Endothelial cell of umbilical vein (primary cell): Measurements from ENCODE around the gene SPAG16. TPM values are rescaled to one million over a fixed set of nuclear protein-coding genes. Genes with fewer than 3 reads are reported as not detected.

Source experiments
- BruUV-seq: library from RNA; stranded (reverse); fragments of 400-500 nt; replicated peaks from 2 replicates; lab custom pipeline; 2021; lab: Mats Ljungman, UMichigan
- CTCF ChIA-PET: fragments of 300-600, 350-600 bp; sonication (Branson Sonifier 250); formaldehyde crosslinking; loops from one replicate; lab custom pipeline; 2021; ENCODE audit warnings: antibody characterized with exemption, inconsistent platforms; lab: Charles Lee
- POLR2A ChIA-PET: fragments of 300-600, 350-600 bp; sonication (Branson Sonifier 250); formaldehyde crosslinking; loops from one replicate; lab custom pipeline; 2021; ENCODE audit warnings: antibody characterized with exemption, inconsistent platforms; lab: Charles Lee
- DNase-seq: peaks from one replicate; pipeline ENCODE4 v3.0.0-alpha.2; 2011; ENCODE audit warnings: low read depth, low spot score
- FAIRE-seq: peaks from 2 replicates; lab custom pipeline; 2011; peaks lifted over from hg19 to GRCh38; lab: Jason Lieb, UNC
- H2AFZ ChIP-seq: 2 replicates; pipeline ENCODE4 v1.6.0; 2012; ENCODE audit warnings: low read depth, low read length, control low read depth, inconsistent platforms
- H3K27ac ChIP-seq: 2 replicates; pipeline ENCODE4 v1.5.1; 2011; ENCODE audit warnings: low read depth, mild to moderate bottlenecking, control low read depth, low read length, moderate library complexity; ENCODE audit not compliant: insufficient read depth
- H3K27me3 ChIP-seq, 2 experiments: 2 replicates each; pipeline versions ENCODE4 v1.6.0 to v1.6.1; 2011; ENCODE audit warnings: low read length in 2 of 2, mixed read lengths in 1 of 2; ENCODE audit not compliant: control insufficient read depth in 2 of 2, insufficient read depth in 2 of 2
- H3K36me3 ChIP-seq, 2 experiments: 2 replicates in 1 of 2; 3 replicates in 1 of 2; pipeline ENCODE4 v1.5.1; 2011; ENCODE audit warnings: low read length in 2 of 2, mild to moderate bottlenecking in 1 of 2, moderate library complexity in 1 of 2; ENCODE audit not compliant: control insufficient read depth in 2 of 2, insufficient read depth in 2 of 2; ENCODE audit errors: extremely low read depth in 1 of 2
- H3K4me1 ChIP-seq: 3 replicates; pipeline ENCODE4 v1.5.1; 2011; ENCODE audit warnings: mild to moderate bottlenecking, low read length; ENCODE audit not compliant: control insufficient read depth, insufficient read depth; ENCODE audit errors: extremely low read depth
- H3K4me2 ChIP-seq: 2 replicates; pipeline ENCODE4 v1.6.1; 2011; ENCODE audit warnings: low read length, control low read depth, mixed read lengths; ENCODE audit not compliant: insufficient read depth
- H3K4me3 ChIP-seq, 3 experiments: fragments of 200-600 bp in 1 of 3; sonication (generic), shearing (Covaris generic) in 1 of 3; replicated peaks in 1 of 3; 2 replicates each; pipeline ENCODE4 v1.5.1; 2011 to 2016; ENCODE audit warnings: control low read depth in 3 of 3, low read length in 3 of 3, mild to moderate bottlenecking in 2 of 3, inconsistent platforms in 1 of 3, low read depth in 1 of 3, moderate library complexity in 1 of 3; ENCODE audit not compliant: insufficient read depth in 1 of 3
- H3K79me2 ChIP-seq: 2 replicates; pipeline ENCODE4 v1.6.0; 2012; ENCODE audit warnings: low read length, inconsistent platforms; ENCODE audit not compliant: control insufficient read depth, insufficient read depth
- H3K9ac ChIP-seq: replicated peaks from 2 replicates; pipeline ENCODE3; 2011; ENCODE audit warnings: low read length, control low read depth; ENCODE audit not compliant: insufficient read depth; ENCODE audit errors: extremely low read depth
- H3K9me1 ChIP-seq: replicated peaks from 3 replicates; pipeline ENCODE4 v1.6.0; 2011; ENCODE audit warnings: mild to moderate bottlenecking, low read length; ENCODE audit not compliant: control insufficient read depth, insufficient read depth; ENCODE audit errors: extremely low read depth
- H3K9me3 ChIP-seq: replicated peaks from 2 replicates; pipeline ENCODE4 v1.5.1; 2012; ENCODE audit warnings: low read length, inconsistent platforms; ENCODE audit not compliant: control insufficient read depth, insufficient read depth
- H4K20me1 ChIP-seq: replicated peaks from 2 replicates; pipeline ENCODE3; 2011; ENCODE audit warnings: mild to moderate bottlenecking, low read length; ENCODE audit not compliant: control insufficient read depth, insufficient read depth; ENCODE audit errors: extremely low read depth
- CTCF ChIP-seq, 2 donors: IDR thresholded peaks; 1 replicate in 1 of 2; 2 replicates in 1 of 2; pipeline ENCODE4 v1.5.1; 2011; ENCODE audit warnings: low read length in 2 of 2, mild to moderate bottlenecking in 2 of 2, moderate library complexity in 2 of 2, control low read depth in 1 of 2, inconsistent platforms in 1 of 2, low read depth in 1 of 2; ENCODE audit not compliant: insufficient read depth in 1 of 2; ENCODE audit errors: extremely low read depth in 1 of 2
- EZH2 ChIP-seq: IDR thresholded peaks from 2 replicates; pipeline ENCODE4 v1.6.1; 2012; ENCODE audit warnings: borderline replicate concordance, low read depth, mild to moderate bottlenecking, moderate library complexity, low read length, inconsistent platforms; ENCODE audit not compliant: severe bottlenecking
- FOS ChIP-seq: IDR thresholded peaks from 2 replicates; pipeline ENCODE4 v1.6.1; 2011; ENCODE audit warnings: mild to moderate bottlenecking, low read length, moderate library complexity, borderline replicate concordance; ENCODE audit not compliant: insufficient read depth
- GATA2 ChIP-seq: IDR thresholded peaks from 2 replicates; pipeline ENCODE4 v1.7.0; 2011; ENCODE audit warnings: low read depth, mild to moderate bottlenecking, moderate library complexity, mixed read lengths, low read length; ENCODE audit not compliant: insufficient read length, insufficient read depth
- JUN ChIP-seq: IDR thresholded peaks from 2 replicates; pipeline ENCODE4 v1.6.1; 2011; ENCODE audit warnings: borderline replicate concordance, low read depth; ENCODE audit not compliant: insufficient read length, insufficient read depth
- MYC ChIP-seq: IDR thresholded peaks from one replicate; pipeline ENCODE4 v1.6.1; 2011; ENCODE audit warnings: mild to moderate bottlenecking, low read depth, low read length
- POLR2A ChIP-seq: IDR thresholded peaks from 2 replicates; pipeline ENCODE4 v1.6.1; 2012; ENCODE audit warnings: low read depth, mild to moderate bottlenecking, control low read depth, low read length
- dilution Hi-C: fragments of 300-500 bp; cut with MboI; formaldehyde crosslinking; loops from one replicate; pipeline ENCODE4 v1.15.0; 2019; ENCODE audit warnings: low sequenced_read_pairs; ENCODE audit not compliant: extremely low pct_ligation_motif_present
- intact Hi-C: fragments of 100-400 bp; cut with micrococcal nuclease; formaldehyde crosslinking; loops from one replicate; pipeline ENCODE4 v1.10.0; 2022
- polyA plus RNA-seq, 4 experiments: library from polyadenylated mRNA; depleted of rRNA in 3 of 4; stranded (reverse) in 3 of 4; unstranded in 1 of 4; fragments of >200 nt; gene quantifications; 2 replicates each; pipeline versions ENCODE4 v1.2.1 to v1.2.3, GENCODE V29; 2011 to 2012; ENCODE audit warnings: missing spikeins in 1 of 4
- total RNA-seq: library from RNA; stranded (reverse); gene quantifications from 2 replicates; pipeline ENCODE4 v1.2.3, GENCODE V29; 2021
- TF ChIP-seq, protein P1 (sequence below): IDR thresholded peaks from 2 replicates; pipeline ENCODE4 v1.6.1; 2011; ENCODE audit not compliant: insufficient read depth, insufficient read length

SPAG16 gene
- total and polyA plus RNA-seq, 2 donors (not counting 3 experiments of a cell fraction or from before 2014, with no cell fraction given): 4.0 to 7.7 TPM

- peaks cover 0 to 3% of the 10 kb centered on the region in 2 experiments for H3K27me3 ChIP-seq
- H3K9ac ChIP-seq: no peak overlapping the region
- no peaks in the 10 kb centered on the region for H4K20me1 ChIP-seq
- no TSS peak for BruUV-seq
- intact Hi-C loops: loop anchor here (1.0 to 5.0 kb wide), 4 partner anchors 555 to 1751 kb away; no protein-coding TSS in a partner anchor
- H3K27ac ChIP-seq: no peak overlapping the region
- H3K9me3 ChIP-seq: no peaks in the 10 kb centered on the region
- FAIRE-seq: peak; percentile 70
- H3K4me1 ChIP-seq: no peaks in the 10 kb centered on the region
- H3K36me3 ChIP-seq: no peaks in the 10 kb centered on the region
- TF ChIP-seq MYC (no peak), CTCF (IDR thresholded peaks at IDR 0.05; ENCODE audit: extremely low read depth in 1 of 2, insufficient read depth in 1 of 2, low read depth in 1 of 2, low read length in 2 of 2) (peak; percentile 33 to 35), JUN (no peak)
- H3K4me3 ChIP-seq: no peak overlapping the region
- H2AFZ ChIP-seq: peak overlapping the region; percentile 61
- H3K9me1 ChIP-seq: no peaks in the 10 kb centered on the region
- H3K4me2 ChIP-seq: no peak overlapping the region
- no peaks in the 10 kb centered on the region for H3K79me2 ChIP-seq
- ChIA-PET CTCF (interaction anchor here (1.0 to 1.8 kb wide), 13 partner anchors 8 to 1749 kb away, joined by 3 to 22 read pairs (median 4); partner anchors contain the start of gene BARD1), POLR2A (no interaction called here)
- DNase-seq: peak; percentile 70
- dilution Hi-C loops: no loop called here
Observed at GRCh38 chr2:213251618-213252017, 32.6 kb upstream of the SPAG16 start.

- BruUV-seq: no TSS peak
- intact Hi-C loops (loop anchor here (5.0 kb wide), 1 partner anchor 1580 kb away; no protein-coding TSS in a partner anchor), dilution Hi-C loops (no loop called here)
- H3K9me1 ChIP-seq: no peaks in the 10 kb centered on the region
- TF ChIP-seq EZH2: no peak
- no peak for TF ChIP-seq JUN
- TF ChIP-seq POLR2A: no peak
- no peak for TF ChIP-seq MYC
- TF ChIP-seq, protein P1, sequence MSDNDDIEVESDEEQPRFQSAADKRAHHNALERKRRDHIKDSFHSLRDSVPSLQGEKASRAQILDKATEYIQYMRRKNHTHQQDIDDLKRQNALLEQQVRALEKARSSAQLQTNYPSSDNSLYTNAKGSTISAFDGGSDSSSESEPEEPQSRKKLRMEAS: no peak
- TF ChIP-seq GATA2: no peak
- TF ChIP-seq FOS: no peak
- no peak for TF ChIP-seq CTCF (IDR thresholded peaks at IDR 0.05; ENCODE audit: extremely low read depth in 1 of 2, insufficient read depth in 1 of 2, low read depth in 1 of 2, low read length in 2 of 2)
- H3K27ac ChIP-seq: no peak overlapping the region
- H2AFZ ChIP-seq: no peak overlapping the region
- H3K9ac ChIP-seq: no peak overlapping the region
- FAIRE-seq: no peak
- no peak overlapping the region for H3K4me3 ChIP-seq
- no peaks in the 10 kb centered on the region for H3K9me3 ChIP-seq
- H3K79me2 ChIP-seq: no peaks in the 10 kb centered on the region
- H3K4me2 ChIP-seq: no peak overlapping the region
- no peak for DNase-seq
- peaks cover 0 to 3% of the 10 kb centered on the region in 2 experiments for H3K27me3 ChIP-seq
- ChIA-PET POLR2A (no interaction called here), CTCF (interaction anchor here (1.0 to 1.8 kb wide), 13 partner anchors 9 to 1749 kb away, joined by 3 to 22 read pairs (median 4); partner anchors contain the start of gene BARD1)
- H4K20me1 ChIP-seq: no peaks in the 10 kb centered on the region
- H3K4me1 ChIP-seq: no peaks in the 10 kb centered on the region
- H3K36me3 ChIP-seq: no peaks in the 10 kb centered on the region
Observed at GRCh38 chr2:213252206-213252605, 32.1 kb upstream of the SPAG16 start.
